Fibroblast of the aortic adventitia (primary cell): ENCODE measurements around the gene ARPC2. TPM values are rescaled to one million over a fixed set of nuclear protein-coding genes. Genes with fewer than 3 reads are reported as not detected.
"Not testable (repeated sequence)": the region's sequence is repeated elsewhere in the genome, so short reads cannot be mapped to it uniquely, and the experiment has no call there.

ENCODE experiments used
- DNase-seq: peaks from one replicate; pipeline ENCODE4 v3.0.0-alpha.2; 2010; ENCODE audit warnings: low read depth
- H3K4me3 ChIP-seq: 2 replicates; pipeline ENCODE4 v1.5.1; 2011; ENCODE audit warnings: low read depth, mild to moderate bottlenecking, control low read depth, low read length, moderate library complexity
- total RNA-seq: library from RNA; depleted of rRNA; stranded (reverse); fragments of >200 nt; gene quantifications from 2 replicates; pipeline ENCODE4 v1.2.3, GENCODE V29; 2012; ENCODE audit warnings: low replicate concordance
- TF ChIP-seq, protein P1 (sequence below): IDR thresholded peaks from 2 replicates; pipeline ENCODE4 v1.5.1; 2011; ENCODE audit warnings: mild to moderate bottlenecking, low read length, control low read depth, inconsistent platforms; ENCODE audit not compliant: insufficient read depth

The ARPC2 gene
- total RNA-seq = 121 and 368 TPM in 2 replicates

DNA sequence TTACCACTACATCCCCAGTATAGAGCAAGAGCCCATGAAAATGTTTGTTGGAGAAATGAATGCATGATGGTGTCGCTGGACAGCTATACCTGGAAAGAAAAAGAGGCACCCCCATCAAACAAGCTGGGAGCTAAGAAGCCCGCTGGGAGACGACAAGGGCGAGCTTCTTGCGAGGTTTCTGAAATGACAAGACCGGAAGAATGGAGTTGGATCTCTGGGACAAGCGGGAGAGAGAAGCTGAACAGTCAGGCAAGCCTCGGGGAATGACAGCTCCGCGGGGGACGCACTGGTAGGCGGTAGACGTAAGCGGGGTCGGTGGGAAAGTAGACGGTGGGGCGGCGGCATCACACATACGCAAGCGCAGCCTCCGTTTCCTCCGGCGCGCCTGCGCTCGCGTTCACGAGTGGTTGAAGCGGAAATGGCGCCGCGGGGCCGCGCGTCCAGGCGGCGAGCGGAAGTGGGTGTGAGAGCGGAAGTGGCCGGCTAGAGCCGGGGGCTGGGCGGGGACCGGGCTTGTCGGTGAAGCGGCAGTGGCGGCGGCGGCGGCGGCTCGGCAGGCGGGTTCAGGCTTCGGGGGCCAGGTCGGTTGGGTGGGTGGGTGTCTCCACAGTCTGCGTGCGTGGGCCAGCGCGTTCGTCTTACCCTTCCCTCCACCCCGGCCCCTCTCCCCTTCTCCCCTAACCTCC is at the start of gene ARPC2:
ARPC2 (plus strand) TSS at position 516 of the 686 bp plus-strand sequence. CDS start 282 bp downstream, outside the sequence.
- TF ChIP-seq, protein P1, sequence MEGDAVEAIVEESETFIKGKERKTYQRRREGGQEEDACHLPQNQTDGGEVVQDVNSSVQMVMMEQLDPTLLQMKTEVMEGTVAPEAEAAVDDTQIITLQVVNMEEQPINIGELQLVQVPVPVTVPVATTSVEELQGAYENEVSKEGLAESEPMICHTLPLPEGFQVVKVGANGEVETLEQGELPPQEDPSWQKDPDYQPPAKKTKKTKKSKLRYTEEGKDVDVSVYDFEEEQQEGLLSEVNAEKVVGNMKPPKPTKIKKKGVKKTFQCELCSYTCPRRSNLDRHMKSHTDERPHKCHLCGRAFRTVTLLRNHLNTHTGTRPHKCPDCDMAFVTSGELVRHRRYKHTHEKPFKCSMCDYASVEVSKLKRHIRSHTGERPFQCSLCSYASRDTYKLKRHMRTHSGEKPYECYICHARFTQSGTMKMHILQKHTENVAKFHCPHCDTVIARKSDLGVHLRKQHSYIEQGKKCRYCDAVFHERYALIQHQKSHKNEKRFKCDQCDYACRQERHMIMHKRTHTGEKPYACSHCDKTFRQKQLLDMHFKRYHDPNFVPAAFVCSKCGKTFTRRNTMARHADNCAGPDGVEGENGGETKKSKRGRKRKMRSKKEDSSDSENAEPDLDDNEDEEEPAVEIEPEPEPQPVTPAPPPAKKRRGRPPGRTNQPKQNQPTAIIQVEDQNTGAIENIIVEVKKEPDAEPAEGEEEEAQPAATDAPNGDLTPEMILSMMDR = no peak
- peak; percentile 90 for DNase-seq
- H3K4me3 ChIP-seq = peak within 1 kb of the TSS; percentile 97

- DNase-seq = no peak
- no peak overlapping the region for H3K4me3 ChIP-seq
- TF ChIP-seq, protein P1 = no peak
Observed at GRCh38 chr2:218168016-218168415, 49.0 kb upstream of the ARPC2 start.

- TF ChIP-seq, protein P1 = peak; percentile 72
- no peak overlapping the region for H3K4me3 ChIP-seq
- peak; percentile 44 for DNase-seq
Observed at GRCh38 chr2:218168635-218169462, 48.1 kb upstream of the ARPC2 start.

- TF ChIP-seq, protein P1 = no peak
- DNase-seq = no peak
- no peak overlapping the region for H3K4me3 ChIP-seq
Observed at GRCh38 chr2:218169757-218170546, 47.0 kb upstream of the ARPC2 start.

GRCh38 chr2:218171744-218172143 is 45.2 kb upstream of the ARPC2 start:
- not testable (repeated sequence) for DNase-seq, H3K4me3 ChIP-seq

GRCh38 chr2:218172845-218173244 is 44.1 kb upstream of the ARPC2 start:
- DNase-seq = no peak
- TF ChIP-seq, protein P1 = no peak
- no peak overlapping the region for H3K4me3 ChIP-seq
